AG20443 (cell line): Measurements from ENCODE around the gene MRFAP1L1.
A peak's percentile ranks its signal among the peaks of the same experiment; 100 is the strongest.
"Not testable (repeated sequence)": the region's sequence is repeated elsewhere in the genome, so short reads cannot be mapped to it uniquely, and the experiment has no call there.

ENCODE experiments used
- DNase-seq: peaks from one replicate; pipeline ENCODE4 v3.0.0; 2012; ENCODE audit warnings: low spot score, mixed read lengths

Gene MRFAP1L1

DNA sequence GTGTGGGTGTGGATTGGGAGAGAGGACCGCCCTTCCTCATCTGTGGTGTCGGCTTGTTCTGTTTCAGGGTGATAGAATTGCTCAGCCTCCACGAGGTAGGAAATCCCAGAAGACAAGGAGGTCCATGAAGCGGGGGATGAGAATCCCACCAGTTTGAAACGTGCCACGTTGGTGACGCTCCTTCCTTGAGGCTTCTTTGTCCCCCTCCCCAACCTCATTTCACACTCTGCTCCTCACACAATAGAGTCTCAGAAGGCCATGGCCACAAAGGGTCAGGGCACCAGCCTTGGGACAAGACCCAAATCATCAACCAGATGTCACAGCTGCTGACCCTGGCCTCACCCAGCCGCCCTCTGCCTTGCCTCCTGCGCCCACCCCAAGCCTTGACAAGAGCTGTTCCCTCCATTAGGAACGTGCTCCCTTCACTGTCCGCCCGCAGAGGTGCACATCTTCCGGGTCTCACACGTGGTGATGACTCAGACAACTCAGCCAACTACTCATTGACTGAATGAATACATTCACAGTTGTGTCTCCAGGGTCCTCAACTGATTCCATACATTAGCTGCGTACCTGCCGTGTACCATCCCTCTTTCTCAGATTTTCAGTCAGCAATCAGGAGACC is 24.6 kb upstream of the MRFAP1L1 start:
- peak; percentile 4 for DNase-seq

DNA sequence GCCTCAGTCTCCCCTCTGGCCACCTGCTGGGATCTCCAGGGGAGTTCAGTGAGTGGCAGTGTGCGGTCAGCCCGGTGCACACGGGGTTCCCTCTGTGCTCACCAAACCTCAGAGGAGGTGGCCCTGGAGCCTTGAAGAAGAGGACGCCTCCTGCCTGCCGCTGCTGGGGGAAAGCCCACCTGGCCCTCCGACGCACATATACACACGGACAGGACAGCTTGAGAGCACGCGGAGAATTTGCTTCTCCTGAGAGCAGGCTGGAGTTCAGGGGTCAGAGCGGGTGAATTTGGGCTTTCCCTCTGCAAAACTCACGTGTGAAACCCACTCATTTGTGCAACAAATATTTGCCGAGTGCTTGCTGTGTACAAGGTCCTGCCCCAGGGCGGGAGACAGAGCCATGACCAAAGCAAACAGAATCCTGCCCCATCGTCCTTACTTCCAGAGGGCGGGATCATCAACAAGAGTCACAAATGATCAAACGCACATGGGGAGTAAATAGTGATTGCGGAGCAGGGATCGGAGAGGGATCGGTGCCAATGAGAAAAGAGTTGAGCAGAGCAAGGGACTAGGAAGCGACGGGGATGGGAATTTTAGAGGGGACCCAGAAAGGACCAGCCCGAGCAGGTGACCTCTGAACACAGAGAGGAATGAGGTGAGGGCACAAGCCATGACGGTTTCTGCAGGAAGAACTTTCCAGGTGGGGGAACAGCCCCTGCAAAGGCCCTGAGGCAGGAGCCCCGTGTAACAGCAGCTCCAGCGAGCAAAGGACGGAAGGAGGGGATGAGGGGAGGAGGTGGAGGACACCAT is 23.9 kb upstream of the MRFAP1L1 start:
- DNase-seq = peak; percentile 1

DNA sequence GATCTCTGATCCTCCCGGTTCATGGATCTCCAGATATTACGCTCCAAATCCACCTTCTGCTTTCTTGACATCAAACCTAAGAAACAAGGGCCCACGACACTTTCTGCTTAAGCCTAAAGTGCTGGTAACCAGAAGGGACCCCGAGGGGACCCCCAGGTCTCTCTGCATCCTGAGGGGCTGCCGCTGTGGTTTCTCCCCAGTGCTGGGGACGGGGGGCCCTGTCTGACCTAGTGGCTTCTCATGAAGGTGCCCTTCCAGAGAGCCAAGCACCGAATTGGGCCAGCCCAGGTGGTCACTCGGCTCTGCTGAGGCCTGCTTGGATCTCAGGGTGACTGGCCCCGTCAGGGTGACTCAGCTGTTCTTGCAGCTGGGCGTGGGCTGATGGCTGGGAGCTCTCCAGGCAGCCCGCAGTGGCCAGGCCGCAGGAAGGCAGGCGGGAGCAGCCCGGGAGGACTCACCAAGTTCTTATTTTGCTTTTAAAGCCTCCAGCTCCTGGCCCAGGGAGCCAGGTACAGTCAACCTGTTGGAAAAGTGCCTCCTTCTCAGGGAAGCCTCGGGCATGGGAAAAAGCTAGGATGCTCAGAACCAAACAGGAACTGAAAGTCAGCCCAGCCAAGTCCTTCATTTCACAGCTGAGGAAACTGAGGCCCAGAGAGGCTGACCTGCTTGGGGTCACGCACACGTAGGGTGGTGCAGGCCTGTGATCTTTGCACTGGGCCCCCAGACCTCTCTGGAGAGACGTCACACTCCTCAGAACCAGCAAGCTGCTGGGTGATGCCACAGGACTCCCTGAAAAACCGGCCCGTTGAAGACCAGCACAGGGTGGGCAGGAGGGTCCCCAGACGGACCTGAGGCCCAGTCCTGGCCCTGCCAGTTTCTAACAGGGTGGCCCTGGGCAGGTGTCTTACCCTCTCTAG is 23.0 kb upstream of the MRFAP1L1 start:
- DNase-seq = peak; percentile 96

DNA sequence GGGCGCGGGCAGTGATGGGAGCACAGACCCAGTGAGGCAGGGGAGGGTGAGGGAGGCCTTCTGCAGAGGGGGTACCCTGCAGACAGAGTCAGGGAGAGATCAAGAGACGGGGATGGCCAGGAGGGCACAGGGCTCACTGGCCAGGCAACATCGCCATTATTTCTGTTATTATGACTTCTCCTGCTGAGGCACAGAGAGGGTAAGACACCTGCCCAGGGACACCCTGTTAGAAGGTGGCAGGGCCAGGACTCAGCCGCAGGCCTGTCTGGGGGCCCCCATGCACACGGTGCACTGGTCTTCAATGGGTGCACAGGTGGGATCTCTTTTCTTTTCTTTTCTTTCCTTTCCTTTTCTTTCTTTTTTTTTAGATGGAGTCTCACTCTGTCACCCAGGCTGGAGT is 22.1 kb upstream of the MRFAP1L1 start:
- no peak for DNase-seq

DNA sequence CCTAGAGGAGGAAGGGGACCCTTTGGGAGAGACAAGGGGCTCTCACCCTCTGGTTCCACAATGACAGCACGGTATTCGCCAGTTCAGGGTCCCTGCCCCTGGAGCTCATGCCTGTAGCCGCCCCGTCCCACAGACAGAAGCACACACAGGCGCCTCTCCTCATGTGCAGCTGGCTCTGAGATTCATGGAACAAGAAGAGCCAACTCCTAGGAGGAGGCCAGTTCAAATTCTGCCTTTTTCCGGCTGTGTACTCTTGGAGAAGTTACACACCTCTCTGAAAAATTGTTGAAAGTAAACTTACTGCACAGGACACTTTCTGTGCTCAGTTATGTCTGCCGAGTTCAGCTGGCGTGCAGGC is 21.6 kb upstream of the MRFAP1L1 start:
- no peak for DNase-seq

DNA sequence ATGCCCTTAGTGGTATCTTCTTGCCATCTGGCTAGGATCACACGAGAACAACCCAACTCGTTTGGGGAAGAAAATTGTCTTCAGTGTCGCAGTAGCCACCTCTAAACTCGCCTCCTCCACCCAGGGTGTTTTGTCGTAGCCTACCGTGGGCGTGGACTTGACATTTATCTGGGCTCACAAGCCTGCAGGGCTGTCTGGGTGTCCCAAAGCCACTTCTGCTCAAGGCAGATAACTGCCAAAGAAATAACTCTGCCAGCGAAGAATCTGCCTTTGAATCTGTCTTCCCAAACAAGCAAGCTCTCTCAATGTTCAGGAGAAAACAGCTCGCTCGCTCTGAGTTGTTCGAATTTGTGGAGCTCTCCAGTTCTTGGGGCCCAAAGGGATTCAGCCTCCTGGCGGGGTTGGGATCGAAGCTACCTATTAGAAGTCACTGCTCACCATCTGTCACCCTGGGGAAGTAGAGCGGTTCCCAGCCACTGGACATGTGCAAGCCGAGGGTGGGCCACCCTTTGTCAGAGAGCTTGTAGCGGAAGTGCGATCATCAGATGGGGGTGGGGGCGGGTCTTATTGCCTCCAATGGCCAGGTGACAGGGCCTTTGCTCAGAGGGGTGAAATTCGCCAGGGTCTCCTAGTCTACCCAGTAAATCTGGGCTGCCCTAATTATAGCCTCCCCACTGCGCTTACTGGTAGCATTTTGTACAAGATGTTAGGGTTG is 21.1 kb upstream of the MRFAP1L1 start:
- DNase-seq = peak; percentile 12

DNA sequence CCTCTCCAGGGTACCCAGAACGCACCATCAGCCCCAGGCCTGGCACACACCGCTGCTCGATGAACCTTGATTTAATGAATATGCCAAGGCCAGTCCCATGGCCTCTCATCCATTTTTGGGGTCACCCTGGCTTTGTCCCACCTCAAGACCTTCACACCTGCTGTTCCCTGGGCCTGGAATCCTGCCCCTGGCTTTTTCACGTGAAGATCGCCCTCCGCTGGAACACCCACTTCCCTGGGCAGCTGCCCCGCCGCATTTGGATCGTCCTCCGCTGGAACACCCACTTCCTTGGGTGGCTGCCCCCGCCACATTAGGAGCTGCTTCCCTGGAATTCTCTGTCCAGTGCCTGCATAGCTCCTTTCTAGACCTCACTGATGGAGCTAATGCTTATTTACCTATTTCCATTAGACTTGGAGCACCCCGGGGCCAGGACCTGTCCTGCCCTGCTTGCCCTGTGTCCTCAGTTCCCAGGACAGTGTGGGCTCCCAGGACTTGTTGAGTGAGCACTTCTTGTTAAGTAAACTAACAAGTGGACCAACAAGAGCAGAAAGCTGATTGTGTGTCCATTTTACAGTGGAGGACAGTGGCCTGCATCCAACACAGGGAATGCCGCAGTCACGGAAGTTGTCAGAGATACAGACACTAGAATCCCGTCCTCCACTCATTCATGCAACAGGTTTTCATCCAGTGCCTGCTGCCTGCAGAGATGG is 18.8 kb upstream of the MRFAP1L1 start:
- DNase-seq = no peak

DNA sequence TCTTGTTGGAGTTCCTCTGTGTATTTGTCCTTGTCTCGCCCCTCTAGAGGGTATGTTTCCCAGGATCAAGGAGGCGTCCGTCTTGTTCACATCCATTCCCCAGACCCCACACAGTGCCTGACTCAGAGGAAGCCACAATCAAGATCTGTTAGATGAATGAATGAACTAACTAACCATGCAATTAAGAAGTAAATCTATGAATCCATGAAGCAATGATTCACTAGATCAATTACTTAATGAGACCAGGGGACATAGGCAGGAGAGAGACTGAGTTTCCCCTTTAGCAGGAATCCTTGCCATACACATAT is 18.2 kb upstream of the MRFAP1L1 start:
- no peak for DNase-seq

DNA sequence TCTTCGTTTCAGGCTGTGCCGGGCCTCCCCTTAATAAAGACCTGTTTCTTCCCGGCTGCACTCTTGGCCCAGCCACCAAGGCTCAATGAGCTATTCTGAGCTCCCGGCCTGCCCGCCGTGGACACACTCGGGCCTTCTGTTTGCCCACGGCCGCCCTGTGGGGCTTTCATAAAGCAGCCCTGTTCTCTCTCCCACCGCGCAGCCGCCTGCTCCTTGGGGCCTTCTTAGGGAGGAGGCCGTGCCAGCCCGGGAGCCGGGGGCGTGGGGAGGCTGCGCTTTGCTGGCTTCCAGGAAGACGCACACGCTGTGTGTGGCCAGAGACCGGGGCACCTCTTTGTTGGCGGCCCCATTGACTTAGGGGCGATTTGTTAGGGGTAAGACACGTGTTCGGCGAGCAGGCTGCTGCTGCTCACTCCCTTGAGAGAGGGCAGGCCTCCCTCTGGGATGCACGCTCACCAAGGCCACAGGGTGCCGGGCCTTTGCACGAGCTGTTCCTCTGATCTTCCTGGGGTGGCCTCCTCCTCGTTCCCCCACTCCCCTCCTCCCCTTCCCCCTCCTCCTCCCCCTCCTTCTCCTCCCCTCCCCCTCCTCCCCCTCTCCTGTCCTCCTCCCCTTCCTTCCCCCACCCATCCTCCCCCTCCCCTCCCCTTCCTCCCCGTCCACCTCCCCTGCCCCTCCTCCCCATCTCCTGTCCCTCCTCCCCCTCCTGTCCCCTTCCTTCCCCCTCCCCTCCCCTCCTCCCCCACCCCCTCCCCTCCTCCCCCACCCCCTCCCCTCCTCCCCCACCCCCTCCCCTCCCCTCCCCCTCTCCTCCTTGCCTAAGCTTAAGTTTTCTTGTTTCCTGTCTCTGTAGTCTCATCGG is 17.6 kb upstream of the MRFAP1L1 start:
- DNase-seq = peak; percentile 67

DNA sequence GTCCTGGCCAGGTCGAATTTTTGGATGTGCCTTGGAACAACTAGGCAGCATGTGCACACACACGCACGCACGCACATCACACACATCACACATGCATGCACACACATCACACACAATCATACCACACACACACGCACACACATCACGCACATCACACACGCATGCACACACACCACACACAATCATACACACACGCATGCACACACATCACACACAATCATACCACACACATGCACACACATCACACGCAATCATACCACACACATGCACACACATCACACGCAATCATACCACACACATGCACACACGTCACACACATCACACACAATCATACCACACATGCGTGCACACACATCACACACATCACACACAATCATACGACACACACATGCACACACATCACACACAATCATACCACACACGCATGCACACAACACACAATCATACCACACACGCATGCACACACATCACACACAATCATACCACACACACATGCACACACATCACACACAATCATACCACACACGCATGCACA is 15.8 kb upstream of the MRFAP1L1 start:
- DNase-seq = not testable (repeated sequence)

DNA sequence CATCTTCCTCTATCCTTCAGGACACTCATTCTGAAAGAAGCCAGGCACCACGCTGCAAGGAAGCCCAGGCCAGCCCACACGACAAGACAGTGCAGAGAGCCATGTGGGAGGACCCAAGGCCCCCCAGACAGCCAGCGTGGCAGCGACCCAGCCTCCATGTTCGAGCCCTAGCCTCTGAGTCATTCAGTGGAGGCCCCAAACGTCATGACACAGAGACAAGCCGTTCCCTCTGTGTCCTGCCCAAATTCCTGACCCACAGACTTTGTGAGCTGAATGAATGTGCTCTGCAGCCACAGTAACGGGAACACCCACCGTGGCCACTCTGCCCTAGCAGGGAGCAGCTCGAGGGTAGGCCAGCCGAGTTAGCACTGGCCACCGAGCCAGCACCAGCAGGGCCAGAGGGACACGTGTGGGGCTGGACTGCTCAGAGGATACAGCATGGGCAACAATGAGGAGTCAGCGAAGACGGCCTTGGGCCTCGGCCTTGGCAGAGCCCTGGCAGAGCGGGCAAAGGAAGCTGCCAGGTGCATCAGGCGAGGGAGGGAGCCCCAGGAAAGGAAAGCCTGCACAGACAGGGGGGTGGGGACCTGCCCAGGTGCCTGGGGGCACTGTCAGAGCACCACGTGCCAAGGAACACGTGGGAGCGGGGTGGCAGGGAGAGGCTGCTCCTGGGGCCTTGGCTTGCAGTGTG is 14.9 kb upstream of the MRFAP1L1 start:
- peak; percentile 53 for DNase-seq

DNA sequence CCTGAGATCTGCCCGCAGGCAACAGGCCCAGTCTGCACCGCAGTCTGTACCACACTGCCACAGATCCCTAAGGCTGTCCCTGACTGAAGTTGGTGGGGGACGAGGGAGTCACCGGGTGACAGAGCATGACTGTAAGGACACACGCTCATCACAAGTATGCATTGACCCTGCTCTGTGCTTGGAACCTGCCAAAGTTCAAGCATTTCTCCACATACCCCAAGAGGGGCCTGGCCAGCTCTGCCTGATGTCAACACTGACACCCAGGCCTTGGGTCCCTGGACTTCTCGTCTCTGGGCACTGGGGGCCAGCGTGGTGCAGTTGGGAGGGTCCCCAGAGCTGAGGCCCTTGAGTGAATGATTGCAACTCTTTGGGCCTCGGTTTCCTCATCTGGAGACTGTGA is 14.2 kb upstream of the MRFAP1L1 start:
- no peak for DNase-seq

DNA sequence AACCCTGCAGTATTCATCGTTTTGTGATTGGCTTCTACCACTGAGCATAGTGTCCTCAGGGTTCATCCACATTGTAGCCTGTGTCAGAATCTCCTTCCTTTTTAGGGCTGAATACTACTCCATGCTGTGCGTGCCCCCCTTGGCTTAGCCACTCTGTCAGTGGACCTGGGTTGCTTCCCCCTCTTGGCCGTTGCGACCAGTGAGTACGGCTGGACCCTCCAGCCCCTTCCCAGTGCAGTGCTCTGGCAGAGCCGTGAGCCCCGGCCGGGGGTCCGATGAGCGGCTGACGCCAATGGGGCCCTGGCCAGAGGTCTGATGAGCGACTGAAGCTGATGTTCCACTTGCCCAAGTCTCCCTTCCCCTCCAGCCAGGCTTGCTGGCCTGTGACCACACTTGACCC is 13.2 kb upstream of the MRFAP1L1 start:
- DNase-seq = no peak

DNA sequence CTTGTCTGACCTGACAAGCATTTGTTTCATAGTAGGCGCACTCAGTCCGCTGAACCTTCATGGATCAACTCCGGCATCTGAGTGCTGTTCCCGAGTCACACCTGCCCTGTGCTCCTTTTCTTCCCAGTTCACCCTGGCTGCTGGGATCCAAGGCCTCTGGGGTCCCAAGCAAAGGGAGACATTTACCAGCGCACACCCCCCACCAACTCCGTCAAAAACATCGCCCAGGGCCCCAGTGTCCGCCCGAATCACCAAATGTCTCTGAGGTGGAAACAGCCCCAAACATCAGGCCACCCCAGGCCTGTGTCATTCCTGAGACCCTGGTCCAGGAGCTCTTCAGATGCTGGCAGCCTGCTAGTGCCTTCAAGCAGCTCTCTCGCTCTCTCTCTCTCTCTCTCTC is 11.5 kb upstream of the MRFAP1L1 start:
- no peak for DNase-seq

DNA sequence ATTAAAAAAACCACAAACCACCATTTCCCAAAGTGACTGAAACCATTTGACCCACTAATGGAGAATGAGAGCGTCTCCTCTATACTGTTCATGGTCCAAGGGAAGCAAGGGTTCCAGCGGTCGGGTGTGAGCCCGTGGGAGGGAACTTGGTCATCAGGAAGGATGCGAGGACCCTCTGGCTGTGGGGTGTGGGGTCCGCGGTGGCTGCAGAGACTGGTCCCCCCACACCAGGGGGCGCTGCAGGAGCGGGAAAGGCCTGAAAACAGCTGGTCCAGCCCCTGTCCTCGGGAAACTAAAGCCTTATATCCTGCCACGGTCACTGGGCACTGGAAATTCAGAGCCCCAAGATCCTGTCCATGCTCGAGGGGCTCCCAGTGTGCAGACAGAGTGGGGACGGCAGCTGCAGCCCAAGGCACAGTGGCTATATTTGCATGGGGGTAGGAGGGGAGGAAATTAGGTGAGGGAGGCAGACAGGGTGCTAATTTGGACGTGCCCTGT is 10.6 kb upstream of the MRFAP1L1 start:
- DNase-seq = peak; percentile 92

DNA sequence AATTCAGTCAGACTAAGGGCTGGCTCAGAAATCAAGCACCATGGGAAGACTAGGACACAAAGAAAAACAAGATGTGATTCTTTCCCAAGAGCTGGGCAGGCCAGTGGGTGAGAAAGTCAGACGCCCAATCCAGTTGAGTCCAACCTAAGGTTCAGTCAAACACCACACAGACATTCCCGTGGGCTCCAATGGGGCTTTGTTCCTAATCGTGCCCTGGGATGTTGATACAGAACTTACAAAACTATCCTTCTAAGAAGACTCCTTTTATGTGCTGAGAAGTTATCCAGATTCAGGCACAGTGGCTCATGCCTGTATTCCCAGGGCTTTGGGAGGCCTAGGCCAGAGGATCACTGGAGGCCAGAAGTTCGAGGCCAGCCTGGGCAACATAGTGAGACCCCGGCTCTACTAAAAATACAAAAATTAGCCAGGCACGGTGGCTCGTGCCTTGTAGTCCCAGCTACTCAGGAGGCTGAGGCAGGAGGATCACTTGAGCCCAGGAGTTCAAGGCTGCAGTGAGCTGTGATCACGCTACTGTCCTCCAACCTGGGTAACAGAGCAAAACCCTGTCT is 10.0 kb upstream of the MRFAP1L1 start:
- DNase-seq = no peak

DNA sequence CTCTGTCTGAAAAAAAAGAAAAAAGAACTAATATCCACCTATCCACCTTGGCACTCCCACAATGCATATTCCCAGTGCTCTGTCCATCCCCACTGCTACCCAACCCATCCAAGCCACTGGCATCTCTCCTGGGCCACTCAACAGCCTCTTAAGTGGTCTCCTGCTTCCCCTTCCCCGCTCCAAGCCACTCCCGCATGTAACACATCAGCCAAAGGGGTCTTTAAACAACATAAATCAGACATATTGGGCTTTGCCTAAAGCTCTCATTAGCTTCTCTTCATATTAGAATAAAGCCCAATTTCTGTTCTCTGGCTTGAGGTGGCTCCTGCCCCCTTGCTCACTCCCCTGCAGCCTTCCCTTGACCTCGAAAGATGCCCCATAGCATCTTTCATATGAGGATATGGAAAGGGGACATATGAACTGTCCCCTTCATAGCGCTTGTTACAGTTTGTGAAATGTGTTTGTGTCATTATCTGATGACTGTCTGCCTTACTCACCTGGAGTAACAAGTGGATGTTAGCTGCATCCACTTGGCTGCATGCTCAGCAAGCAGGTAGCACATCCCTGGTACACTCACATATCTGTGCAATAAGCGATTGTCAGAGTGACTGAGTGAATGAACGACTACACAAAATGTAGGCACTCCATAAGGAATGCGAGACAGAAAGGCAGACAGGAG is 9.4 kb upstream of the MRFAP1L1 start:
- no peak for DNase-seq

DNA sequence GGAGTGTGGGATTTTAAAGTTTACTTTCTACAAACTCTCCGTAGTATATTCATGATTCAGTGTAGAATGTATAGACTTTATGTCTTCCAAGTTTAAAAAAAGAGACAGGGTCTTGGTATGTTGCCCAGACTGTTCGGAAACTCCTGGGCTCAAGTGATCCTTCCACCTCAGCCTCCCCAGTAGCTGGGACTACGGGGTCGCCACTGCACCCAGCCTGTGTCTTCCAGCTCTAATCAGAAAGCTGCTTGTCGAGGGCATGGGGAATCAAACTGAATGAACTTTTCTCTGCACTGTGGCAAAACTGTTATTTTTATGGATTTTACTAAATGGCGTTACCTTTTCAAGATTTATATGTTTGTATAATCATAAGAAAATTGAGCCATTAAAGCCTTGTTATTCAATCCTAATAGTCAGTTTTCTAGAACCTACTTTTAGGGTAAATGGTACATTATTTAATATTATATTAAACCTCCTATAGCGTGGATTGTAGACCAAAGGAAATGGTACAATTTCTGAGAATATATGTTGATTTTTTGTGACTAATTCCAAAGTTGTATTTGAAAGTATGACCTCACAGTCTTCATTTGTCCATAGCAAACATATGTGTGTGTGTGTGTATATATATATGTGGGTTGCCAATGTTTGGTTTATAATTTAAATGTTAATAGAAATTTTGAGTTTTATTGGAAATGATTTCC is 7.4 kb upstream of the MRFAP1L1 start:
- no peak for DNase-seq
